Vagina (tissue), 2 donors: ENCODE data around the gene LRRC18. TPM values are rescaled to one million over a fixed set of nuclear protein-coding genes. Genes with fewer than 3 reads are reported as not detected.

Source experiments
- DNase-seq, 2 donors: peaks; one replicate each; pipeline ENCODE4 v3.0.0-alpha.2; 2017; ENCODE audit errors: extremely low spot score in 2 of 2
- H3K27ac ChIP-seq: fragments of 200-600 bp; sonication (generic); one replicate; pipeline ENCODE4 v1.5.1; 2019
- H3K27me3 ChIP-seq: fragments of 200-600 bp; sonication (generic); one replicate; pipeline ENCODE4 v1.5.1; 2019
- H3K36me3 ChIP-seq, 2 donors: fragments of 200-600 bp; sonication (generic); one replicate each; pipeline ENCODE4 v1.5.1; 2017 to 2019
- H3K4me1 ChIP-seq: fragments of 200-600 bp; sonication (generic); one replicate; pipeline ENCODE4 v1.5.1; 2019
- H3K4me3 ChIP-seq, 2 donors: fragments of 200-600 bp; sonication (generic); 1 replicate in 1 of 2; 2 replicates in 1 of 2; pipeline ENCODE4 v1.5.1; 2016 to 2019
- H3K9me3 ChIP-seq: fragments of 200-600 bp; sonication (generic); one replicate; pipeline ENCODE4 v1.5.1; 2019
- CTCF ChIP-seq, 3 experiments: fragments of 450-650 bp in 2 of 3; fragments of 200-600 bp in 1 of 3; sonication (generic) in 1 of 3; IDR thresholded peaks; one replicate each; pipeline ENCODE4 v1.5.1; 2017 to 2019; ENCODE audit warnings: antibody characterized with exemption in 3 of 3, mild to moderate bottlenecking in 2 of 3, moderate library complexity in 2 of 3
- POLR2A ChIP-seq, 2 donors: fragments of 450-650 bp; IDR thresholded peaks; one replicate each; pipeline ENCODE4 v1.6.1; 2017; ENCODE audit warnings: antibody characterized with exemption in 2 of 2, mild to moderate bottlenecking in 2 of 2, moderate library complexity in 2 of 2
- POLR2AphosphoS5 ChIP-seq, 2 donors: sonication (generic); formaldehyde crosslinking; IDR thresholded peaks; one replicate each; pipeline ENCODE4 v1.9.0; 2017; ENCODE audit warnings: antibody characterized with exemption in 2 of 2, mild to moderate bottlenecking in 2 of 2, low read depth in 1 of 2; ENCODE audit not compliant: insufficient read depth in 1 of 2
- intact Hi-C: fragments of 100-400 bp; cut with DNase I; formaldehyde crosslinking; loops from one replicate; pipeline ENCODE4 v1.15.1; 2023
- total RNA-seq: library from RNA; depleted of rRNA; stranded (reverse); fragments of >200 nt; gene quantifications from one replicate; pipeline ENCODE4 v1.2.3, GENCODE V29; 2016

Gene LRRC18
- total RNA-seq, 1 donor from 2014 or later, result not detected

- Histone ChIP-seq H3K9me3 (no peaks in the 10 kb centered on the region), H3K36me3 (no peaks in the 10 kb centered on the region), H3K4me3 (no peak overlapping the region), H3K27me3 (no peaks in the 10 kb centered on the region), H3K27ac (no peak overlapping the region), H3K4me1 (no peaks in the 10 kb centered on the region)
- TF ChIP-seq CTCF (IDR thresholded peaks at IDR 0.05), result no peak
- no peak for TF ChIP-seq POLR2AphosphoS5 (IDR thresholded peaks at IDR 0.05; ENCODE audit: insufficient read depth in 1 of 2, low read depth in 1 of 2)
- TF ChIP-seq POLR2A (IDR thresholded peaks at IDR 0.05), result no peak
- peak in 1 of 2 donors; percentile 25 for DNase-seq
- intact Hi-C loops, result no loop called here
Measured at GRCh38 chr10:48884179-48885045, 55.2 kb downstream of the LRRC18 start.

GRCh38 chr10:48883701-48884100 is 55.9 kb downstream of the LRRC18 start:
- H3K27ac ChIP-seq, result no peak overlapping the region
- H3K36me3 ChIP-seq, result no peaks in the 10 kb centered on the region
- no peak overlapping the region for H3K4me3 ChIP-seq
- H3K27me3 ChIP-seq, result no peaks in the 10 kb centered on the region
- H3K9me3 ChIP-seq, result no peaks in the 10 kb centered on the region
- H3K4me1 ChIP-seq, result no peaks in the 10 kb centered on the region
- TF ChIP-seq CTCF (IDR thresholded peaks at IDR 0.05) (no peak), POLR2AphosphoS5 (IDR thresholded peaks at IDR 0.05; ENCODE audit: insufficient read depth in 1 of 2, low read depth in 1 of 2) (no peak), POLR2A (IDR thresholded peaks at IDR 0.05) (no peak)
- intact Hi-C loops, result no loop called here
- peak in 1 of 2 donors; percentile 22 for DNase-seq

- TF ChIP-seq CTCF (IDR thresholded peaks at IDR 0.05), result no peak
- no peak for TF ChIP-seq POLR2AphosphoS5 (IDR thresholded peaks at IDR 0.05; ENCODE audit: insufficient read depth in 1 of 2, low read depth in 1 of 2)
- no peak for TF ChIP-seq POLR2A (IDR thresholded peaks at IDR 0.05)
- H3K27me3 ChIP-seq, result no peaks in the 10 kb centered on the region
- H3K36me3 ChIP-seq, result no peaks in the 10 kb centered on the region
- peak in 1 of 2 donors; percentile 56 for DNase-seq
- no peak overlapping the region for H3K4me3 ChIP-seq
- H3K27ac ChIP-seq, result no peak overlapping the region
- no peaks in the 10 kb centered on the region for H3K4me1 ChIP-seq
- intact Hi-C loops, result no loop called here
- H3K9me3 ChIP-seq, result no peaks in the 10 kb centered on the region
Measured at GRCh38 chr10:48882881-48883280, 56.8 kb downstream of the LRRC18 start.

GRCh38 chr10:48881937-48882336 is 57.7 kb downstream of the LRRC18 start:
- no peaks in the 10 kb centered on the region for H3K9me3 ChIP-seq
- no peaks in the 10 kb centered on the region for H3K27me3 ChIP-seq
- H3K4me3 ChIP-seq, result no peak overlapping the region
- no peak overlapping the region for H3K27ac ChIP-seq
- H3K4me1 ChIP-seq, result no peaks in the 10 kb centered on the region
- H3K36me3 ChIP-seq, result no peaks in the 10 kb centered on the region
- TF ChIP-seq POLR2A (IDR thresholded peaks at IDR 0.05) (no peak), POLR2AphosphoS5 (IDR thresholded peaks at IDR 0.05; ENCODE audit: insufficient read depth in 1 of 2, low read depth in 1 of 2) (no peak), CTCF (IDR thresholded peaks at IDR 0.05) (no peak)
- no peak for DNase-seq
- intact Hi-C loops, result no loop called here
